Measurements from ENCODE around the gene C5orf46. TPM values are rescaled to one million over a fixed set of nuclear protein-coding genes. Genes with fewer than 3 reads are reported as not detected.

The C5orf46 gene
- total RNA-seq, 1 donor from 2014 or later: not detected

DNA sequence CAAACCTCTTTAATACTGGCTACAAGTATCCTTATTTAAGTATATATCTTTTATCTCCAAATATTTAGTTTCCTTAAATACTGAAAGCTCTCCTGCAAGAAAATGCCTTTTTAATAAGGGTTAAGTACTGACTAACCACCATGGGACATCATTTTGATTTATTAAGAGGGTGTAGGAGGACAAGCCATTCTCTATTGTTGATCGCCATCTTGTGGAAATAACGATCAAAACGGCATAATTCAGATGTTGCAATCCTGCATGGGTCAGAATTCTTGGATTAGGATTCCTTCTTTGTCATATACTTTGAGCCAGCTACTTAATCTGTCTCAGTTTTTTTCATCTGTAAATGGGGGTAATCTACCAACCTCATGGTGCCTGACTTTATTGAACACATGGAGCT is 28.7 kb upstream of the C5orf46 start:
- peak; percentile 75 for ATAC-seq
- Histone ChIP-seq H3K9me3 (no peaks in the 10 kb centered on the region), H3K4me3 (no peak overlapping the region), H3K27ac (no peak overlapping the region), H3K27me3 (no peaks in the 10 kb centered on the region), H3K4me1 (no peaks in the 10 kb centered on the region), H3K36me3 (no peaks in the 10 kb centered on the region)
- DNase-seq: no peak
- TF ChIP-seq, protein P1, sequence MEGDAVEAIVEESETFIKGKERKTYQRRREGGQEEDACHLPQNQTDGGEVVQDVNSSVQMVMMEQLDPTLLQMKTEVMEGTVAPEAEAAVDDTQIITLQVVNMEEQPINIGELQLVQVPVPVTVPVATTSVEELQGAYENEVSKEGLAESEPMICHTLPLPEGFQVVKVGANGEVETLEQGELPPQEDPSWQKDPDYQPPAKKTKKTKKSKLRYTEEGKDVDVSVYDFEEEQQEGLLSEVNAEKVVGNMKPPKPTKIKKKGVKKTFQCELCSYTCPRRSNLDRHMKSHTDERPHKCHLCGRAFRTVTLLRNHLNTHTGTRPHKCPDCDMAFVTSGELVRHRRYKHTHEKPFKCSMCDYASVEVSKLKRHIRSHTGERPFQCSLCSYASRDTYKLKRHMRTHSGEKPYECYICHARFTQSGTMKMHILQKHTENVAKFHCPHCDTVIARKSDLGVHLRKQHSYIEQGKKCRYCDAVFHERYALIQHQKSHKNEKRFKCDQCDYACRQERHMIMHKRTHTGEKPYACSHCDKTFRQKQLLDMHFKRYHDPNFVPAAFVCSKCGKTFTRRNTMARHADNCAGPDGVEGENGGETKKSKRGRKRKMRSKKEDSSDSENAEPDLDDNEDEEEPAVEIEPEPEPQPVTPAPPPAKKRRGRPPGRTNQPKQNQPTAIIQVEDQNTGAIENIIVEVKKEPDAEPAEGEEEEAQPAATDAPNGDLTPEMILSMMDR (IDR thresholded peaks at IDR 0.05): peak; percentile 49
- intact Hi-C loops (cut with DNase I): no loop called here

DNA sequence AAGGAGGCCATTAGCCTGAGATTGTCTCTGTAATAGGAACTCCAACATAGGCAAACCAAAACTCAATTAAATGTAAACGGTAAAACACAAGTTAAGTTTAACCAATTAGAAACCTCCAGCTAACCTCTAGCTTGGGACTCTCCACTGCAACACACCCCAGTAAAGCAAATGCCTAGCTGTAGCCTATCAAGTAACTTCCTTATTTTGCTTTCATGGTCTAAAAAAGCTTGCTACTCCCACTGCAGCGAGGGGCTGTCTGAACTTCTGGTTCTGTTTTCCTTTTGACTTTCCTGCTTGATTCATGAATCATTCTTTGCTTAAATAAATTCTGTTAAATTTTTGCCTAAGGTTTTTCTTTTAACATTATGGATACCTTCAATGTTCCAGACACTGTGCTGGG is 24.4 kb upstream of the C5orf46 start:
- Histone ChIP-seq H3K4me3 (no peak overlapping the region), H3K4me1 (no peaks in the 10 kb centered on the region), H3K9me3 (no peaks in the 10 kb centered on the region), H3K36me3 (no peaks in the 10 kb centered on the region), H3K27me3 (no peaks in the 10 kb centered on the region), H3K27ac (no peak overlapping the region)
- DNase-seq (no peak), ATAC-seq (peak; percentile 72)
- TF ChIP-seq, protein P1 (IDR thresholded peaks at IDR 0.05): no peak
- intact Hi-C loops (cut with DNase I): no loop called here

DNA sequence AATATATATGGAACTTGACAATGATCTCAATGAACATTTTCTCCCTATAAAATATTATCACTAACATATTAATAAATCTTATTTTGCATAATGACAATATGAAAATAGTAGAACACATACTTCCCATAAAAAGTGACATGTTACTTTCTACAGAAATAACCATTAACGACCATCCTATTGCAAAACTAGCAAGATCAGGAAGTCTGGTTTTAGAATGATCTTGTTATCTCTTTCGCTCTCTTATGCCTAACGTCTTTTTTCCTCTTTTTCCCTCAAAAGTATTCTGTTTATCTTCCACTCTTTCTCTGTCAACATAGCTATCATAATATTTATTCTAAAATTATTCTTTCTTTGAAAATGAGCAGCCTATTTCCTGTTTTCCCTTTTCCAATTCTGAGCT is 21.6 kb upstream of the C5orf46 start:
- DNase-seq: no peak
- TF ChIP-seq, protein P1 (IDR thresholded peaks at IDR 0.05): no peak
- Histone ChIP-seq H3K27ac (no peak overlapping the region), H3K36me3 (no peaks in the 10 kb centered on the region), H3K9me3 (no peaks in the 10 kb centered on the region), H3K4me1 (no peaks in the 10 kb centered on the region), H3K4me3 (no peak overlapping the region), H3K27me3 (no peaks in the 10 kb centered on the region)
- intact Hi-C loops (cut with DNase I): no loop called here
- no peak for ATAC-seq

DNA sequence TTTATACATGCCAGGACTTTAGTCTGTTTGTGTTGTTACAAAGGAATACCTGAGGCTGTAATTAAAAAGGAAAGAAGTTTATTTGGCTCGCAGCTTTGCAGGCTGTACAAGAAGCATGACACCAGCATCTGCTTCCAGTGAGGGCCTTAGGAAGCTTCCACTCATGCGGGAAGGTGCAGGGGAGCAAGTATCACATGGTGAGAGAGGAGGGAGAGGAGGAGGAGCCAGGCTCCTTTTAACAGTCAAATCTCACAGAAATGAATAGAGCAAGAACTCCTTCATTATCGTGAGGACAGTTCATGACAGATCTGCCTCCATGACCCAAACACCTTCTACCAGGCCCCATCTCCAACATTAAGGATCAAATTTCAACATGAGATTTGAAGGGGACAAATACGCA is 18.7 kb upstream of the C5orf46 start:
- DNase-seq (no peak), ATAC-seq (no peak)
- H3K4me3 ChIP-seq: no peak overlapping the region
- intact Hi-C loops (cut with DNase I): no loop called here
- H3K4me1 ChIP-seq: no peaks in the 10 kb centered on the region
- no peaks in the 10 kb centered on the region for H3K36me3 ChIP-seq
- no peaks in the 10 kb centered on the region for H3K9me3 ChIP-seq
- no peaks in the 10 kb centered on the region for H3K27me3 ChIP-seq
- TF ChIP-seq, protein P1 (IDR thresholded peaks at IDR 0.05): no peak
- no peak overlapping the region for H3K27ac ChIP-seq

DNA sequence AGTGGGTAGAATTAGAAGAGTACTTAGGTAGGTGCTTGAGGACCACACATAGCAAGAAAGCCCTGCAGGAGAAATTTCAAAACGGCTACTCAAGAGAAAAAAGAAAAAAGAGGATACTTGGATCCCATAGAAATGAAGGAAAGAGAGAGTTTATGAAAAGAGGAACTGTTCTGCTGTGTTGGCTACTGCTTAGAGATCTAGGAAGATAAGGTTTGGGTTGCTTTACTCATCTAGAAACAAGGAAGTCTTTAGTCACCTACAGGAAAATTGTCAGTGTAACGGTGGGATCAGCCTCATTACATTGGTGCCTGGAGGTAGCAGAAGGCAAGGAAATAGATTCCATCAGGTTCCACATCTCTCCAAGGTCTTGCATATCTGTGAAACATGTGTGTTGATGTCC is 14.8 kb upstream of the C5orf46 start:
- intact Hi-C loops (cut with DNase I): no loop called here
- H3K27me3 ChIP-seq: no peaks in the 10 kb centered on the region
- no peaks in the 10 kb centered on the region for H3K9me3 ChIP-seq
- H3K36me3 ChIP-seq: no peaks in the 10 kb centered on the region
- H3K4me1 ChIP-seq: no peaks in the 10 kb centered on the region
- DNase-seq: no peak
- no peak for ATAC-seq
- H3K4me3 ChIP-seq: no peak overlapping the region
- TF ChIP-seq, protein P1 (IDR thresholded peaks at IDR 0.05): no peak
- H3K27ac ChIP-seq: no peak overlapping the region

DNA sequence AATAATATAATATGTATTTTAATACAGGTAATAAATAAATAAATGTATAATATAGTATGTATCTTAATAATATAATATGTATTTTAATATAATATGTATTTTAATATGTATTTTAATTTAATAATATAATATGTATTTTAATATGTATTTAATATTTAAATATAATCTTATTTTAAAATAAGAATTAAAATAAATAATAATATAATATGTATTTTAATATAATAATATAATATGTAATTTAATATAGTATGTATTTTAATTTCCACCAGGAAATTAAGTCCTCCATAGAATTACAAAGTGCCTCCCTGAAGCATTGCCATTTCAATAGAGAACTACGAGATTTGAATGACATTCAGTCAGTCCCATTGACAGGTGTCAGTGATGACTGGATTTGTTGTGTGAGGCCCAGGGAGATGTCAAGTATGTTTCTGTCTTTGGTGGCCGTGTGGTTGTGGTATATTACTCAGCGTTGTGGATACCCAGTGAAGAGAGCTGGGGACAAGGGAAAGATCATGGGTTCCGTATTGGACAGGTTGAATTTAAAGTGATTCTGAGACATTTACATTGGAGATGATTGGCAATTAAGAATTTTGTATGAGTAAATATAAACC is 14.2 kb upstream of the C5orf46 start:
- Histone ChIP-seq H3K36me3 (no peaks in the 10 kb centered on the region), H3K4me3 (no peak overlapping the region), H3K4me1 (no peaks in the 10 kb centered on the region), H3K27me3 (no peaks in the 10 kb centered on the region), H3K27ac (no peak overlapping the region), H3K9me3 (no peaks in the 10 kb centered on the region)
- intact Hi-C loops (cut with DNase I): no loop called here
- TF ChIP-seq, protein P1 (IDR thresholded peaks at IDR 0.05): no peak
- DNase-seq (no peak), ATAC-seq (no peak)

All from upper lobe of right lung (tissue), 1 donor.